K562 (cell line): ENCODE data around the gene NAV2. TPM values are rescaled to one million over a fixed set of nuclear protein-coding genes. Genes with fewer than 3 reads are reported as not detected.
A peak's percentile ranks its signal among the peaks of the same experiment; 100 is the strongest.

ENCODE experiments used
- BRD4 ChIP-seq: fragments of 200-600 bp; sonication (generic); IDR thresholded peaks from 2 replicates; pipeline ENCODE4 v1.6.1; 2017; ENCODE audit warnings: inconsistent platforms
- DEAF1 ChIP-seq: fragments of 450-650 bp; formaldehyde crosslinking; IDR thresholded peaks from 2 replicates; pipeline ENCODE4 v1.4.0; 2020; ENCODE audit warnings: mild to moderate bottlenecking, moderate library complexity
- ELF2 ChIP-seq: fragments of 250-450 bp; sonication (Bioruptor Pico); IDR thresholded peaks from 2 replicates; pipeline ENCODE4 v1.5.0; 2021; ENCODE audit warnings: mild to moderate bottlenecking
- GTF2F1 ChIP-seq: IDR thresholded peaks from 2 replicates; pipeline ENCODE4 v1.6.1; 2011; ENCODE audit warnings: low read depth, low read length, improper control_type of control experiment
- HSF4 ChIP-seq: fragments of 250-450 bp; sonication (Bioruptor Pico); IDR thresholded peaks from 2 replicates; pipeline ENCODE4 v2.1.2; 2022; ENCODE audit warnings: mild to moderate bottlenecking, moderate library complexity, borderline replicate concordance
- MAFK ChIP-seq: IDR thresholded peaks from 2 replicates; pipeline ENCODE4 v1.6.1; 2011; ENCODE audit warnings: low read length, improper control_type of control experiment
- MIER1 ChIP-seq: fragments of 450-650 bp; IDR thresholded peaks from 2 replicates; pipeline ENCODE4 v1.6.1; 2016; ENCODE audit warnings: antibody characterized with exemption, mild to moderate bottlenecking, low read depth
- NBN ChIP-seq: fragments of 450-650 bp; IDR thresholded peaks from 2 replicates; pipeline ENCODE4 v1.6.1; 2016; ENCODE audit warnings: low read depth, mild to moderate bottlenecking
- NR3C1 ChIP-seq: sonication (generic); formaldehyde crosslinking; IDR thresholded peaks from 2 replicates; pipeline ENCODE4 v1.8.1; 2022; ENCODE audit warnings: missing genetic modification reagents
- PCBP2 ChIP-seq: fragments of 200-400 bp; formaldehyde crosslinking; IDR thresholded peaks from 2 replicates; pipeline ENCODE4 v1.6.1; 2018; ENCODE audit warnings: low read length, low read depth, mild to moderate bottlenecking, moderate library complexity; ENCODE audit not compliant: poor library complexity, severe bottlenecking
- POLR2H ChIP-seq: IDR thresholded peaks from 2 replicates; pipeline ENCODE4 v1.6.1; 2016; ENCODE audit warnings: missing genetic modification characterization, low read depth, mild to moderate bottlenecking, control low read depth, missing compliant biosample characterization, moderate library complexity
- RBM22 ChIP-seq: fragments of 200-400 bp; formaldehyde crosslinking; IDR thresholded peaks from 2 replicates; pipeline ENCODE4 v1.6.1; 2018; ENCODE audit warnings: low read length, low read depth; ENCODE audit not compliant: poor library complexity, severe bottlenecking
- SMARCE1 ChIP-seq: fragments of 450-650 bp; IDR thresholded peaks from 2 replicates; pipeline ENCODE4 v1.7.1; 2016; ENCODE audit warnings: mild to moderate bottlenecking
- SRSF3 ChIP-seq: fragments of 200-400 bp; formaldehyde crosslinking; IDR thresholded peaks from 2 replicates; pipeline ENCODE4 v1.6.1; 2016; ENCODE audit warnings: mild to moderate bottlenecking, low read length, moderate library complexity; ENCODE audit not compliant: insufficient read depth
- STAT5B ChIP-seq: fragments of 250-450 bp; sonication (Bioruptor Pico); IDR thresholded peaks from 2 replicates; pipeline ENCODE4 v1.8.0; 2021; ENCODE audit warnings: mild to moderate bottlenecking, inconsistent platforms
- TEAD1 ChIP-seq, 2 experiments: fragments of 450-650 bp in 1 of 2; sonication (generic) in 1 of 2; formaldehyde crosslinking; IDR thresholded peaks; 2 replicates each; pipeline versions ENCODE4 v1.4.0 to v1.8.0; 2020 to 2022; ENCODE audit warnings: mild to moderate bottlenecking in 2 of 2, missing genetic modification reagents in 1 of 2
- TEAD2 ChIP-seq: fragments of 450-650 bp; IDR thresholded peaks from 2 replicates; pipeline ENCODE4 v1.6.1; 2016; ENCODE audit warnings: missing genetic modification characterization, control low read depth, missing compliant biosample characterization
- TRIM24 ChIP-seq, 2 experiments: fragments of 450-650 bp; IDR thresholded peaks; 2 replicates each; pipeline ENCODE4 v1.6.1; 2016
- ZNF584 ChIP-seq: fragments of 200-800 bp; sonication (Bioruptor generic); IDR thresholded peaks from 2 replicates; pipeline ENCODE4 v1.6.1; 2016; ENCODE audit warnings: low read depth, mild to moderate bottlenecking, missing genetic modification characterization, missing compliant biosample characterization
- ZNF76 ChIP-seq: fragments of 250-450 bp; sonication (Bioruptor Pico); IDR thresholded peaks from 2 replicates; pipeline ENCODE4 v1.4.0; 2020; ENCODE audit warnings: mild to moderate bottlenecking, moderate library complexity, borderline replicate concordance
- polyA plus RNA-seq, 8 experiments: library from polyadenylated mRNA; depleted of rRNA in 4 of 8; stranded (reverse) in 5 of 8; unstranded in 3 of 8; fragments of >200 nt; fragmentation: Nextera tagmentation in 2 of 8; fragmentation: Illumina TruSeq in 1 of 8; extraction: Ambion mirVana in 2 of 8; extraction: Trizol in 1 of 8; gene quantifications; 2 replicates each; pipeline versions ENCODE4 v1.2.1 to v1.2.3, GENCODE V29; 2011 to 2014; ENCODE audit warnings: inconsistent platforms in 1 of 8, missing spikeins in 1 of 8
- total RNA-seq, 7 experiments: library from RNA; depleted of rRNA in 6 of 7; stranded (reverse); fragments of >200 nt in 6 of 7; fragmentation: Illumina TruSeq in 2 of 7; extraction: Trizol in 2 of 7; gene quantifications; 2 replicates each; pipeline versions ENCODE4 v1.2.1 to v1.2.3, GENCODE V29; 2011 to 2021; ENCODE audit warnings: low replicate concordance in 1 of 7
- TF ChIP-seq, protein P1 (sequence below): fragments of 450-650 bp; formaldehyde crosslinking; IDR thresholded peaks from 2 replicates; pipeline ENCODE4 v1.4.0; 2020; ENCODE audit warnings: mild to moderate bottlenecking
- TF ChIP-seq, protein P2 (sequence below): fragments of 450-650 bp; IDR thresholded peaks from 2 replicates; pipeline ENCODE4 v1.6.1; 2018; ENCODE audit warnings: mild to moderate bottlenecking, low read depth; ENCODE audit not compliant: partially characterized antibody
- TF ChIP-seq, protein P3 (sequence below): fragments of 250-450 bp; sonication (Bioruptor Pico); IDR thresholded peaks from 2 replicates; pipeline ENCODE4 v1.9.0; 2021; ENCODE audit warnings: mild to moderate bottlenecking, inconsistent platforms

Gene NAV2
- total and polyA plus RNA-seq, 9 of the 15 experiments (the other 6 are each of a cell fraction or from before 2014, with no cell fraction given), result 0.03 to 0.35 (median 0.05) TPM

DNA sequence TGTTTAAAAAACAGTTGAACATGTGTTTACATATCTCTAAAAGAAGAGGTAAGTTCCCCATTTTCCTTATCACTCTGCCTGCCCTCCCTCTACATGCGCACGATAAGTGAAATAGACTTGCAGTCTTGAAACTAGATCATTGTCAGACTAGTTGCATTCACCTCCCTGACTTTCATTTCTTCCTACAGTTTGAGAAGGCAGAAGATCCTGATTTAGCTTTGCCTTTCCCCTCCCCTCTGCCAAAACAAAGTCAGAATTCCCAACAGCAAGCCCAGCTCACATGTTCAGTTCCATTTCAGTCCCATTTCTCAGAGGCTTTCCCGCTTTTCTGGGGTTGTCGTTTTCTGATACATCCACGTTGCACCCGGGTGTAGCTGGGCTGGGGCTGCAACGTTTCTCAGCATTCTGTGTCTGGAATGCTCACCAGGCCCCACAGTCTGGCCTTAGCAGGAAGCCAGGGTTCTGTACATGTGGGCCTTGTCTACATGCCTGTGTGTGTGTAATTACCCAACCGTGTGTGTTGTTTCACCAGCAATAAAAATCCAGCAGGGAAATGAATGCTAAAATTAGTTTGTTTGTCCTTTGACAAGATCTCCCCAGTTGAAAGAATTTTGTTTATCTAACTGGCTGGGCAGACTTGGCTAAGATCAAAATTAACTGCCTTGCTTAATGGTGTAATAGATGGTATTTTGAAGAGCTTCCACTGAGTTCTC lies 268.5 kb downstream of the NAV2 start (continued):
- TF ChIP-seq, protein P1, sequence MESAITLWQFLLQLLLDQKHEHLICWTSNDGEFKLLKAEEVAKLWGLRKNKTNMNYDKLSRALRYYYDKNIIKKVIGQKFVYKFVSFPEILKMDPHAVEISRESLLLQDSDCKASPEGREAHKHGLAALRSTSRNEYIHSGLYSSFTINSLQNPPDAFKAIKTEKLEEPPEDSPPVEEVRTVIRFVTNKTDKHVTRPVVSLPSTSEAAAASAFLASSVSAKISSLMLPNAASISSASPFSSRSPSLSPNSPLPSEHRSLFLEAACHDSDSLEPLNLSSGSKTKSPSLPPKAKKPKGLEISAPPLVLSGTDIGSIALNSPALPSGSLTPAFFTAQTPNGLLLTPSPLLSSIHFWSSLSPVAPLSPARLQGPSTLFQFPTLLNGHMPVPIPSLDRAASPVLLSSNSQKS (CRISPR knock-in tag), result no peak
- 0 out of 2 replicates have a peak, but pooled peaks have one; percentile 9 for TF ChIP-seq TEAD2
- TF ChIP-seq NBN, result peak; percentile 78; the same call in 1 of the 2 replicates
- peak; percentile 74 for TF ChIP-seq POLR2H
- TF ChIP-seq STAT5B (CRISPR knock-in tag), result no peak
- no peak for TF ChIP-seq DEAF1 (CRISPR knock-in tag)
- no peak for TF ChIP-seq MIER1
- TF ChIP-seq HSF4 (CRISPR knock-in tag), result no peak
- TF ChIP-seq ELF2 (CRISPR knock-in tag), result no peak
- peak; percentile 80 for TF ChIP-seq SMARCE1
- TF ChIP-seq SRSF3, result no peak
- TF ChIP-seq, protein P2, sequence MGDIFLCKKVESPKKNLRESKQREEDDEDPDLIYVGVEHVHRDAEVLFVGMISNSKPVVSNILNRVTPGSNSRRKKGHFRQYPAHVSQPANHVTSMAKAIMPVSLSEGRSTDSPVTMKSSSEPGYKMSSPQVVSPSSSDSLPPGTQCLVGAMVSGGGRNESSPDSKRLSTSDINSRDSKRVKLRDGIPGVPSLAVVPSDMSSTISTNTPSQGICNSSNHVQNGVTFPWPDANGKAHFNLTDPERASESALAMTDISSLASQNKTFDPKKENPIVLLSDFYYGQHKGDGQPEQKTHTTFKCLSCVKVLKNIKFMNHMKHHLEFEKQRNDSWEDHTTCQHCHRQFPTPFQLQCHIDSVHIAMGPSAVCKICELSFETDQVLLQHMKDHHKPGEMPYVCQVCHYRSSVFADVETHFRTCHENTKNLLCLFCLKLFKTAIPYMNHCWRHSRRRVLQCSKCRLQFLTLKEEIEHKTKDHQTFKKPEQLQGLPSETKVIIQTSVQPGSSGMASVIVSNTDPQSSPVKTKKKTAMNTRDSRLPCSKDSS, result no peak
- no peak for TF ChIP-seq RBM22
- TF ChIP-seq TEAD1 (CRISPR knock-in tag; IDR thresholded peaks at IDR 0.05), result peak in 1 of 2 experiments; percentile 61; a peak in 1 of 4 replicates
- no peak for TF ChIP-seq PCBP2
- no peak for TF ChIP-seq GTF2F1
- no peak for TF ChIP-seq ZNF76 (CRISPR knock-in tag)
- peak; percentile 81; the same call in 1 of the 2 replicates for TF ChIP-seq ZNF584
- TF ChIP-seq BRD4, result no peak
- TF ChIP-seq, protein P3, sequence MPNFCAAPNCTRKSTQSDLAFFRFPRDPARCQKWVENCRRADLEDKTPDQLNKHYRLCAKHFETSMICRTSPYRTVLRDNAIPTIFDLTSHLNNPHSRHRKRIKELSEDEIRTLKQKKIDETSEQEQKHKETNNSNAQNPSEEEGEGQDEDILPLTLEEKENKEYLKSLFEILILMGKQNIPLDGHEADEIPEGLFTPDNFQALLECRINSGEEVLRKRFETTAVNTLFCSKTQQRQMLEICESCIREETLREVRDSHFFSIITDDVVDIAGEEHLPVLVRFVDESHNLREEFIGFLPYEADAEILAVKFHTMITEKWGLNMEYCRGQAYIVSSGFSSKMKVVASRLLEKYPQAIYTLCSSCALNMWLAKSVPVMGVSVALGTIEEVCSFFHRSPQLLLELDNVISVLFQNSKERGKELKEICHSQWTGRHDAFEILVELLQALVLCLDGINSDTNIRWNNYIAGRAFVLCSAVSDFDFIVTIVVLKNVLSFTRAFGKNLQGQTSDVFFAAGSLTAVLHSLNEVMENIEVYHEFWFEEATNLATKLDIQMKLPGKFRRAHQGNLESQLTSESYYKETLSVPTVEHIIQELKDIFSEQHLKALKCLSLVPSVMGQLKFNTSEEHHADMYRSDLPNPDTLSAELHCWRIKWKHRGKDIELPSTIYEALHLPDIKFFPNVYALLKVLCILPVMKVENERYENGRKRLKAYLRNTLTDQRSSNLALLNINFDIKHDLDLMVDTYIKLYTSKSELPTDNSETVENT, result no peak
- no peak for TF ChIP-seq NR3C1 (CRISPR knock-in tag)
- TF ChIP-seq TRIM24 (IDR thresholded peaks at IDR 0.05), result 0 out of 4 replicates have a peak, but pooled peaks of 1 of the 2 experiments have one; percentile 25
- TF ChIP-seq MAFK, result no peak
